Measurements from ENCODE around the gene SLC17A5.
"Not testable (repeated sequence)": the region's sequence is repeated elsewhere in the genome, so short reads cannot be mapped to it uniquely, and the experiment has no call there.

SLC17A5 gene

GRCh38 chr6:73560853-73561407, 92.9 kb downstream of the SLC17A5 start:
- DNase-seq (ENCODE audit: low spot score), result peak; percentile 71
- no peak for TF ChIP-seq CTCF (IDR thresholded peaks at IDR 0.05; ENCODE audit: borderline replicate concordance, control extremely low read depth, extremely low read depth, insufficient read depth, missing control alignments)
- in situ Hi-C loops (cut with MboI; ENCODE audit: low sequenced_read_pairs, unreplicated experiment), result no loop called here

DNA sequence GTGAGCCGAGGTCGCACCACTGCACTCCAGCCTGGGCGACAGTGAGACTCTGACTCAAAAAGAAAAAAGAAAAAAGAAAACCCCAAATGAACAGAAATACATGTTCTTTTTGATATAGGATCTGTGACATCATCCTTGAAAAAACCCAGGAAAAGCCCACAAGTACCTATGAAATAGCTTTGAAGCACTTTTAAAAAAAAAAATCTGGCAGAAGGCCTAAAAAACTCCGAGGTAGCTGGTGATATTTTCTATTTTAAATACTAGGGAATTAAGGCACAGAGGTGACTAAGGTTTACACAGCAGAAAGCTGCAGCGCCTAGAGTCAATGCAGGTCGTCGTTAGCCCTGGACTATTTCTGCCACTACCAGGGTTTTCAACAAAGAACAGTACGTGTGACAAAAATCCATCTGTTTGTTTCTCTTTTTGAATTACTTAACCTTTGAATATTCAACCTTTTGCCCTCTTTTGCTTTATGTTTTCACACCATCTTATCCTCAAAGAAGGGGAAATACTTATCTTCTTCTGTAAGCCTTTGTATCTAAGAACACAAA, 93.5 kb downstream of the SLC17A5 start:
- peak; percentile 49 for DNase-seq (ENCODE audit: low spot score)
- in situ Hi-C loops (cut with MboI; ENCODE audit: low sequenced_read_pairs, unreplicated experiment), result no loop called here
- no peak for TF ChIP-seq CTCF (IDR thresholded peaks at IDR 0.05; ENCODE audit: borderline replicate concordance, control extremely low read depth, extremely low read depth, insufficient read depth, missing control alignments)

DNA sequence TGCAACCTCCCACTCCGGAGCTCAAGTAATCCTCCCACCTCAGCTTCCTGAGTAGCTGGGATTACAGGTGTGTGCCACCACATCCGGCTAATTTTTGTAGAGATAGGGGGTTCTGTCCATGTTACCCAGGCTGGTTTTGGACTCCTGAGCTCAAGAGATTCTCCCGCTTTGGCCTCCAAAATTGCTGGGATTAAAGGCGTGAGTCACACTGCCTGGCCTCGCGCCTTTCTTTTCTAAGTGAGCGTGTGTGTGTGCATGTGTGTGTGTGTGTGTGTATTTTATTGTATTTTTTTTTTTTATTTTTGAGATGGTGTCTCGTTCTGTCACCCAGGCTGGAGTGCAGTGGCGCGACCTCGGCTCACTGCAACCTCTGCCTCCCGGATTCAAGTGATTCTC, 94.4 kb downstream of the SLC17A5 start:
- in situ Hi-C loops (cut with MboI; ENCODE audit: low sequenced_read_pairs, unreplicated experiment); DNase-seq (ENCODE audit: low spot score): not testable (repeated sequence)

GRCh38 chr6:73558624-73559398, 95.0 kb downstream of the SLC17A5 start:
- no peak for DNase-seq (ENCODE audit: low spot score)
- in situ Hi-C loops (cut with MboI; ENCODE audit: low sequenced_read_pairs, unreplicated experiment), result no loop called here
- TF ChIP-seq CTCF (IDR thresholded peaks at IDR 0.05; ENCODE audit: borderline replicate concordance, control extremely low read depth, extremely low read depth, insufficient read depth, missing control alignments), result no peak

DNA sequence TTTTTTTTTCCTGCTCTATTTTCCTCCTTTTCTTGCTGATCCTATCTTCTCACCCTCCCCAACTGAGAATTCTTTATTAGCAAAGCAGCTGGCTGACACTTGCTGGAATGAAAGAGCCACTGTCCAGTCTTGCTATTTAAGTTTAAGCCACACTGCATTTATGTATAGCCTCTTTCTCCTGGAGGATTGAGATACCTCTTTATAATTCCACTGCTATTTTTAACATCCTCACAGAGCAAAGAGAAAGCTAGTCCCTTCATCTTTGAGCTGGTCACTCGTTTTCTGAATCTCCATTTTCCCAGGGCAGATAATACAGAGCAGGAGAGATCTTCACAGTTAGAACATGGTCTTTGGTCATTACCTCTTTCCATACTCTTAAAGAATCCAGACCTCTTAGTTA, 97.0 kb downstream of the SLC17A5 start:
- in situ Hi-C loops (cut with MboI; ENCODE audit: low sequenced_read_pairs, unreplicated experiment), result no loop called here
- DNase-seq (ENCODE audit: low spot score), result no peak
- no peak for TF ChIP-seq CTCF (IDR thresholded peaks at IDR 0.05; ENCODE audit: borderline replicate concordance, control extremely low read depth, extremely low read depth, insufficient read depth, missing control alignments)

- in situ Hi-C loops (cut with MboI; ENCODE audit: low sequenced_read_pairs, unreplicated experiment), result not testable (repeated sequence)
These were observed 98.3 kb downstream of the SLC17A5 start for GRCh38 chr6:73555380-73555949.

DNA sequence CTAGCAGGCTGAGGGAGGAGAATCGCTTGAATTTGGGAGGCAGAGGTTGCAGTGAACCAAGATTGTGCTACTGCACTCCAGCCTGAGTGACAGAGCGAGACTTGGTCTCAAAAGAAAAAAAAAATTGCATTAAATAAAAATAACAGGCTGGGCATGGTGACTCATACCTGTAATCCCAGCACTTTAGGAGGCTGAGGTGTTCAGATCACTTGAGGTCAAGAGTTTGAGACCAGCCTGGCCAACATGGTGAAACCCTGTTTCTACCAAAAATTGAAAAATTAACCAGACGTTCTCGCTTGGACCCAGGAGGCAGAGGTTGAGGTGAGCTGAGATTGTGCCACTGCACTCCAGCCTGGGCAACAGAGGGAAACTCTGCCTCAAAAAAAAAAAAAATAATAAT, 102.7 kb downstream of the SLC17A5 start:
- in situ Hi-C loops (cut with MboI; ENCODE audit: low sequenced_read_pairs, unreplicated experiment); DNase-seq (ENCODE audit: low spot score): not testable (repeated sequence)

More at GRCh38 chr6:73555380-73555949, 98.3 kb downstream of the SLC17A5 start:
- not testable (repeated sequence) for DNase-seq (ENCODE audit: low spot score)
